ENCODE measurements around the gene TNFRSF14.
"Not testable (repeated sequence)": the region's sequence is repeated elsewhere in the genome, so short reads cannot be mapped to it uniquely, and the experiment has no call there.

The TNFRSF14 gene

GRCh38 chr1:2554621-2555387, 1.4 kb upstream of the TNFRSF14 start:
- no peak for DNase-seq

DNA sequence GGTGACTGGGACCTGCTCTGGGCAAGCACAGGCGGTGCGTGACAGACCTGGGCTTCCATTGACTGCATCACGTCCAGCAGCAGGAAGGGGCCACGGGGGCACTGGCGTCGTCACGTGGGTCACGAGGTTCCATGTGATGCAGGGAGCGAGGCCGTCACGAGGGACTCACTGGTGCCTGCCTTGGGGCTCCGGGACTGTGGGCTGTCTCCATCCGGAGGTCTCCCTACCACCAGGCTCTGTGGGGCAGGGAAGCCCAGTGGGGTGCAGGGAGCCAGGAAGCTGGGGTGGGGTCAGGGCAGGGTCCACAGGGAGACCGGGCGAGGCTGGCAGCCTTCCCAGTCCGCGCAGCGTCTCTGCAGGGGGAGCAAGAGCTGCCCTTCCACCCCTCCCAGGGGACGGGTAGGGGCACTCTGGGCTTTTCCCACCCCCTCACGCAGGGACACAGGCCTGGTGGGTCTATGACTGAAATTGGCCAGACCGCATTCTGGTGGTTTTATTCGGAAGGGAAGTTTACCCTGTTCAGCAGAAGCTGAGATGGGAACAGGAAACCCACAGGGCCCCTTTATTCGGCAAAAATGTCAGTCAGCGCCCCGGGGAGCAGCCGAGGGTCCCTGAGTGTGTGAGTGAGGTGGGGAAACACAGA, 416 bp upstream of the TNFRSF14 start:
- DNase-seq = no peak

DNA sequence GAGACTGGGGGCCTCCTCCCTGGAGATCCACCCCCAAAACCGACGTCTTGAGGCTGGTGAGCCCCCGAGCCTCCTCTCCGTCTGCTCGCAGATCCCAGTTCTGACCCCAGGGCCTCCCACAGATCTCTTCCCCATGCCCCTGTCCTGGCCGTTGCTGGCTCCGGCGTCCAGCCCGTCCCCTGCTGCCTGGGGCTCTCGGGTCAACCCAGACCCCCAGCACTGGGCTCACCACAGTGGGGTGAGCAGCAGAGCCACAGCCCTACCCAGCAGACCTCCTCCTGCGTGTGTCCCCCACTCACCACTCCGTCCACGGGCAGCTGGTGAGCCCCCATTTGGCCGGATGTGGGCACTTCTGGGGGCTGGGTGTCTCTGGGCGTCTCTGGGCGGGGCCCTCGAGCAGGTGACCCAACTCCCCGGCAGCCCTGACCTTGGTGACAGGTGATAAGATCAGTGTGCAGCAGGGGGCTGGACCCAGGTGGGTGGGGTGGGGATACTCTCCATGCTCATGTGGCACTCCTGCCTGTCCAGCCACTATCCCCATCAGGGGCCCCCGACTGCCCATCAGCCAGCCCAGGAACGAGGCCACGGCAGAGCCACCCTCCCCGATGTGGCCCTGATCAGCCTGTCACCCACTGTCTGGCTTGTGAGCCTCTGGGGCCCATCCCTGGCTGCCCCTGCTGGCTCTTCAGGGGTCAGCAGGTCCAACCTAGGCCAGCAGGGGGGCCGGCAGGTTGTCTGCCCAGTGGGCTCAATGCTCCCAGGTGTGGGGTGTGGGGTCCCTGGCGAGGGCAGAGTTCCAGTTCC, 709 bp downstream of the TNFRSF14 start:
- no peak for DNase-seq

DNA sequence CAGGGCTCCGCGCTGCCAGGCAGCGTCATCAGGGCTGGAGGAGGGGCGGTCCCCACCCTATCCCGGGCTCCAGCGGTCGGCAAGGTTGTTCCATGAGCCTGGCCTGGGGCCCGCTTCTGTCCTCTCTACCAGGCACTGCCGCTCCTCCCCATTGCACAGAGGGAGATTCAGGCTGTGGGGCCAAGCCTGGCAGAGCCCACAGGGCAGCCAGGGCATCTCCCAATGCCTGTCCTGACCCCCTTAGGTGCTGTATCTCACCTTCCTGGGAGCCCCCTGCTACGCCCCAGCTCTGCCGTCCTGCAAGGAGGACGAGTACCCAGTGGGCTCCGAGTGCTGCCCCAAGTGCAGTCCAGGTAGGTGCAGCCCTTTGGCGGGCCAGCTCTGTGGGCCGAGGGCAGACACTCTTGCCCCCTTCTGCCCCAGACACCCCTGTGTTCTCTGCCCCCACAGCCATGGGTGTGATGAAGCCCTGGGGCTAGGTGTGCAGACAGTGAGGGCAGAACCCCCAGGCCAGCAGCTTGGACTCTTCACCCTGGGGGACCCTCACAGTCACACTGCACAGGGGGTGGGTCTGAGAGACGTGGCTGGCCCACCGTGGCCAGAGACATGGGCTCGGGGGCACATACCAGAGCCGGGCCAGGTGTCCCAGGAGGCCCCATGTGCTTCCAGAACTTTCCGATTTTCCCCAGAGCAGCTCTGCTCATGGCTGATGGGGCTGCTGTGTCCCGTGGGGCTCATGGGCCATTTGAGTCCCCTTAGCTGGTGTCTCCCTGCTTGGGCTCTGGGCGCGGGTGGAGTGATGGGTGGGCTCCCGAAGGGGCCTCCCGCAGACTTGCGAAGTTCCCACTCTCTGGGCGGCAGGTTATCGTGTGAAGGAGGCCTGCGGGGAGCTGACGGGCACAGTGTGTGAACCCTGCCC, 1.6 kb downstream of the TNFRSF14 start:
- no peak for DNase-seq

- DNase-seq = no peak
These were observed 2.2 kb downstream of the TNFRSF14 start for GRCh38 chr1:2558420-2558819.

DNA sequence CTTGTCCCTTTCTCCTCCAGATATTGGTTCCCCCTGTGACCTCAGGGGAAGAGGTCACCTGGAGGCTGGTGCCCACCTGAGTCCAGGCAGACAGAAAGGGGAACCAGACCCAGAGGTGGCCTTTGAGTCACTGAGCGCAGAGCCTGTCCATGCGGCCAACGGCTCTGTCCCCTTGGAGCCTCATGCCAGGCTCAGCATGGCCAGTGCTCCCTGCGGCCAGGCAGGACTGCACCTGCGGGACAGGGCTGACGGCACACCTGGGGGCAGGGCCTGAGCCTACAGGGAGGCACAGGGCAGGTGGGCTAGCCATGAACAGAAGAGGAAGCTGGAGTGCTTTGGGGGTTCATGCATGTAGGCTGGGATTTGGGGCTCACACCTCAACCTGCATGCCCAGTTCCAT, 2.7 kb downstream of the TNFRSF14 start:
- no peak for DNase-seq

DNA sequence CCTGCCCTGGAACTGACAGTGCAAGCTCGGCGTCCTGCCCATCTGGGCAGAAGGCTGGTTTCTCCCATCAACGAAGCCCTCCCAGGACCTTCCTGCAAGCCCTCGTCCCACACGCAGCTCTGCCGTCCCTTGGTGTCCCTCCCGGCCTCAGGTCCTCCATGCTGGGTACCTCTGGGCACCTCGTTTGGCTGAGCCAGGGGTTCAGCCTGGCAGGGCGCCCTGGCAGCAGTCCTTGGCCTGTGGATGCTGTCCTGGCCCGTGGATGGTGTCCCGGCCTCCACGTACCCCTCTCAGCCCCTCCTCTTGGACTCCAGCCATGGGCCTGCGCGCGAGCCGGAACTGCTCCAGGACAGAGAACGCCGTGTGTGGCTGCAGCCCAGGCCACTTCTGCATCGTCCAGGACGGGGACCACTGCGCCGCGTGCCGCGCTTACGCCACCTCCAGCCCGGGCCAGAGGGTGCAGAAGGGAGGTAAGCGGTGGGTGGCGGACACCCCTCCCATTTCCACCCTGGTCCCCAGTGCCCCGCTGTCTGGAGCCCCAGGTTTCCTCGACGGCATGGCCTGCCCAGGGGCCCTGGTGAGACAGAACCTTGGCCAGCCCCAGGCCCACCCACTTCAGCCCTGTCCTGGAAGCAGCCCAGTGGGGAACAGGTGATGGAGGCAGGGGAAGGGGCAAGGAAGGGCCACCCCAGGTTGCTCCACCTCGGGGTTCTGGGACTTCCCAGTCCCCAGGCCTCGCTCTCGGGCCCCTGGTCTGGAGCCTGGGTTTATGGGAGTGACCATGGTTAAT, 3.5 kb downstream of the TNFRSF14 start:
- no peak for DNase-seq

GRCh38 chr1:2560299-2561073, 4.3 kb downstream of the TNFRSF14 start:
- no peak for DNase-seq

DNA sequence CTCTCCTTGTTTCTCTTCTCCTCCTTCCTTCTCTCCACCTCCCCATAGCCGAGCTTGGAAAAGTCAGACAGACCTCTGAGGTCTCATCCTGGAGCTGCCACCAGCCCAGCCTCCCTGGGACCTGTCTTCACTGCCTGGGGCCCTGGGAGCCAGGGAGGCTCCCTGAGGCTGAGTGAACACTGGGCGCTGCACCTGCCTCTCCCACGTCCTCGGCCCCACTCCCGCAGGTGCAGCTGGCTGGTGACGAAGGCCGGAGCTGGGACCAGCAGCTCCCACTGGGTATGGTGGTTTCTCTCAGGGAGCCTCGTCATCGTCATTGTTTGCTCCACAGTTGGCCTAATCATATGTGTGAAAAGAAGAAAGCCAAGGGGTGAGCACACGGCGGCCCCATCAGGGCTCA, 5.3 kb downstream of the TNFRSF14 start:
- no peak for DNase-seq

GRCh38 chr1:2561898-2562895, 6.0 kb downstream of the TNFRSF14 start:
- DNase-seq = no peak

DNA sequence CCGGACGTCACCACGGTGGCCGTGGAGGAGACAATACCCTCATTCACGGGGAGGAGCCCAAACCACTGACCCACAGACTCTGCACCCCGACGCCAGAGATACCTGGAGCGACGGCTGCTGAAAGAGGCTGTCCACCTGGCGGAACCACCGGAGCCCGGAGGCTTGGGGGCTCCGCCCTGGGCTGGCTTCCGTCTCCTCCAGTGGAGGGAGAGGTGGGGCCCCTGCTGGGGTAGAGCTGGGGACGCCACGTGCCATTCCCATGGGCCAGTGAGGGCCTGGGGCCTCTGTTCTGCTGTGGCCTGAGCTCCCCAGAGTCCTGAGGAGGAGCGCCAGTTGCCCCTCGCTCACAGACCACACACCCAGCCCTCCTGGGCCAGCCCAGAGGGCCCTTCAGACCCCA, 7.0 kb downstream of the TNFRSF14 start:
- no peak for DNase-seq

GRCh38 chr1:2564006-2564814, 8.0 kb downstream of the TNFRSF14 start:
- DNase-seq = no peak

DNA sequence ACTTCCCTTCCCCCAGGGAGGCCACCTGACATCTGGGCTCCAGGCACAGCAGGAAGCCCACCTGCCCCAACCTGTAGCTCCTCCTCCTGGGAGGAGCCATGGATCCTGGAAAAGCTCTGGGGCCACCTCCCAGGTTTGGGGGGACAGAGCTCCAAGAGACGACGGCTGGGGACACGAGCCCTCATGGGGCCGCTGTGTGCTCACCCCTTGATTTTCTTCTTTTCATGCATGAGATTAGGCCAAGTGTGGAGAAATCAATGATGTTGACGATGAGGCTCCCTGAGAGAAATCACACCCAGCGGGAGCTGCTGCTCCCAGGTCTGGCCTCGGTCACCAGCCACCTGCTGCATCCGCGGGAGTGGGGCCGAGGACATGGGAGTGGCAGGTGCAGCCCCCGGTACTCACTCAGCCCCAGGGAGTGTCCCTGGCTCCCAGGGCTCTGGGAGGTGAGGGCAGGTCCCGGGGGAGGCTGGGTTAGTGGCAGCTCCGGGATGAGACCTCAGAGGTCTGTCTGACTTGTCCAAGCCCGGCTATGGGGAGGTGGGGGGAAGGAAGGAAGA, 8.7 kb downstream of the TNFRSF14 start:
- no peak for DNase-seq

- no peak for DNase-seq
These were observed 10.2 kb downstream of the TNFRSF14 start for GRCh38 chr1:2566101-2567045.

DNA sequence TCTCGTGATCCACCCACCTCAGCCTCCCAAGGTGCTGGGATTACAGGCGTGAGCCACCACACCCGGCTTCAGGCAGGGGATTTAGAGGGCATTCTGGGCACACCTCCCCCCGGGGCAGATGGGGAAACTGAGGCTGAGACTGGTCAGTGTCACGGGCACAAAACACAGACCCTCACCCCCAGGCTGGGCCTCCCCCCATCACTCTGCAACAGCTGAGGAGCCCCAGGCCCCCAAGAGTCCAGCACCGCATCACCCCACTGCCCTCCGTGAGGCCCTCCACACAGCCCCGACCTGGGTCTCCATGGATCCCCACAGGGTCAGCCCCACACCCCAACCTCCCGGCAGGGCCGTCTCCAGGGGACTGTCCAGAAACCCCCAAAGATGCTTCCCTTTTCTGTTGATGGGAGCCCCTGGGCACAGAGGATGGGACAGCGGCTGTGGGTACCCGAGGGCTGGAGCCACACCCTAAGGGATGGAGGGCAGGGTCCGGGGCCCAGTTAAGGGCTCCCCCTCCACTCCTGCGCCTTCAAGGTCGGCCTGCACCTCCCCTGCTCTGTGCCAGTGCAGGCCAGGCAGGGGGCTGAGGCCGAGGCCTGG, 11.0 kb downstream of the TNFRSF14 start:
- no peak for DNase-seq

DNA sequence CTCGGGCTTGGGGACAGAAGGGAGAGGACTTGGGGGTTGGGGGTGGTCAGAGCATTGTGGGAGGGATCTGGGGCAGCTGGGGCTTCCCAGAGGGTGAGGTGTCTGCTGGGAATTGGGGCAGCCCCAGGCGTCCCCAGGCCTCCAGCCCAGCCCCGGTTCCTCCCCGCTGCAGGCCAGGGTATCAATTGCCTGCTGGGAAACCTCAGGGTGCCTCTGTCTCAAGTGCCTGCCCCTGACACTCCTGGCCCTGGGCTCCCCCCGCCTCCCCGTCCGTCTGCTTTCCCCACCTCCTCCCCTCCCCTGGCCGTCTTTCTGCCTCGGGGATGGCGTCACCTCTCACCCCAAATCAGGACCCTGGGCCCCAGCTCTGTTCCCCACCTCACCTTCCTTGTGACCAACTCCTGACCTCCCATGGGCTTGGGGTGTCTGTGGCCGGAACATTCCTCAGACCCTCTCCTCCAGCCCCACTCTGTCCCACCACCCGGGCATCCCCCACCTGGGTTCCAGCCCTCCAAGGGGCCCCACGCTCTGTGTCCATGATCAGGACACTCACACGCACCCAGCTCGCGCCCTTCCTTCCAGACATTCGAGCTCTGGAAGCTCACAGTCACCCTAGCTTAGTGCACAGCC, 12.1 kb downstream of the TNFRSF14 start:
- DNase-seq = not testable (repeated sequence)
